GM19099 (cell line): ENCODE data around the gene CERS5.
A peak's percentile ranks its signal among the peaks of the same experiment; 100 is the strongest.

Experiments used
- POLR2A ChIP-seq: IDR thresholded peaks from 3 replicates; pipeline ENCODE4 v1.6.1; 2011; ENCODE audit warnings: low read depth; ENCODE audit not compliant: insufficient read length; ENCODE audit errors: extremely low read depth

The CERS5 gene

DNA sequence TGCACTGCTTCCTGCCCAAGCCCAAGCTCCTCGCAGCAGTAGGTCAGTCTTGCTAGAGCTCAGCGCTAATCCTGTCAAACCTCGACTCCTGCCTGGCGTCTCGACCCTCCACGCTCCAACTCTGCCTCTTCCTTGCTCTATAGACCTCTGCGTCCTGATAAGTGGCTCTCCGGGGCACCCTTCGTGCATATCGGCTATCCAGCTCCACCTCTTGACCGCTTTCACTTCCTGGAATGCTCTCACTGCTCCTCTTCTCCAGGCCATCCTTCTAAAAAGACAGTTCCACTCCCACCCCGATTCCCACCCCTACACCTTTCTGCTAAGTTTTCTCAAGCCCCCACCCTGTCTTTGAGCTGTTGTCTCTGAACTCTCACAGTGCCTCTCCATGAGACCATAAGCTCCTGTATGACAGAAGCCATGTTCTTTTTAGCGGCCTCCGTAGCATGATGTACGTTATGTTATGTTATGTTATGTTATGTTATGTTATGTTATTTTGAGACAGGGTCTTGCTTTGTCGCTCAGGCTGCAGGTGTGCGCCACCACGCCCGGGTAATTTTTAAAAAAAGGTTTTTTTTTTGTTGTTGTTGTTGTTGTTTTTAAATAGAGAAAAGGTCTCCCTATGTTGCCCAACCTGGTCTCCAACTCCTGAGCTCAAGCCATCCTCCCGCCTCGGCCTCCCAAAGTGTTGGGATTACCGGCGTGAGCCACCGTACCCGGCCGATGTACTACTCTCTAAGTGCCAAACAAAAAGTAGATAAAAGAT is 54.5 kb downstream of the CERS5 start:
- TF ChIP-seq POLR2A: no peak

DNA sequence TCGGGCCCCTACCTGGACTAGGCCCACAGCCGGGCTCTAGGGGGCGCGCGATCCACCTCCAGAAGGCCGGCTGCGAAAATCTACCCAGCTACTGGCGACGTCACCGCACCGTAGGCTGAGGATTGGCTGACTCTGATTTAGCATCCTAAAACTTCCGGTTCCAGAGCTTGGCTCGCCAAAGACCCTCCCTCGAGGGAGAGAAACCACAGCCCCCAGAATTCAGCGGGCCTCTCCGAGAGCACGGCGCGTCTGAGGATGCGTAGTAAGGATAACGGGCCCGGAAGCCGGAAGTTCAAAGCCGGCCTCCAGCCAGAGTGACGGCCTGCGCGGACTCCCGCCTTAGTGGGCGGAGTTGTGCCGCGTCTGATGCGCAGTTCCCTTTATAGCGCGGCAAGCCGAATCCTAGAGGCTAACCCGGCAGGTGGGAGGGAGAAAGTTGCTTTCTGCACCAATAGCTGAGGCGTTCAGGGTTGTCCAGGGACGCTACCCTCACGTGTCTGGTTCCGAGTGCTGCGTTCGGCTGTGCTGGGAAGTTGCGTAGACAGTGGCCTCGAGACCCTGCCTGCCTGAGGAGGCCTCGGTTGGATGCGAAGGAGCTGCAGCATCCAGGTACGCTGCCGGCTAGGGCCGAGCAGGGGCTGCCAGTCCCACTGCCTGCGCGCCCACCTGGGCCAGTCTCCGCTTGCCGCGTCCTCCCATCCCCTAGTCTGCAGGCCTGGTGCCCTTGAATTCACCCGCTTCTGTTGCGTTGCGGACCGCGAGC is 55.3 kb downstream of the CERS5 start, which contains the start of gene COX14:
TSS of gene COX14 (plus strand) at position 544 of the 763 bp plus-strand sequence. CDS start 7,808 bp downstream, outside the sequence.
- peak; percentile 94 for TF ChIP-seq POLR2A

DNA sequence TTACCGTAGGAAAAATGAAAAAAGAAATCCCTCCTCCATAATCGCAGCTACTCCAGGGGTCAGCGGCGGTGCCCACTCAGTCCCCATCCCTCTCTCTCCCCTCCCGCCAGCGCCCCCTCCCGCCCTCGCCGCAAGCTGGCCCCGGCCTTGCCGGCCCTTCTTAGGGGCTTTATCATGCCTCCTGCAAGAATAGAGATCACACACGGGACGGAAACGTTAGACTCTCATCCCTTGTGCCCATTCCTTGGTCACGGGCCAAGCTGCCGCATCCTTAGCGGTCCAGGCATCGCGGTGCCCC is 55.8 kb downstream of the CERS5 start:
- TF ChIP-seq POLR2A: no peak

DNA sequence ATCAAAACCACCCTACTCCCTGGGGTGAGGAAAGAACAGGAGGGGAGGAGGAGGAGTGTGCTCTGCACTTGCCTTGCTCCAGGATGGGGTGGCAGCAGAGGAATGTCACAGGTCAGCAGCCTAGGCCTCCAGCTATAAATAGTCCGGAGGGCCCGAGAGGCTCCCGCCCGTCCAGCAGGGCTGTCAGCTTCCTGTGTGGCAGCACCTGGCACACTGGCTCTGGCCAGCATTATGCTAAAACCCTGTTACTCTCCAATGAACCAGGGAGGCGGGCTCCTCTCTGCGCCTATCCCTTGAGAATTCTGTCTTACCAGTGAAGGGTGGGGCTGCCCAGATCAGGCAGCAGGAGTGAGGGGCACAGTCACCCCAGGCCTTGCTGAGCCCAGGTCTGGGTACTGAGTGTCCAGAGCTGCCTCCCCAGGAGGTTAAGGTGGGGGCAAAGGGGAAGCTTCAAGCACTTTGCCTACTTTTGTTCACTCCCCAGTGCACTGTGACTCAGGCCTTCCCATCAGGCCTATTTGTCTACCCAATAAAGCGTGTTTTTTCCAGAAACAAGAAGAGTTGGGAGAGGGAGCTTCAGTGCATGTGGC is 56.3 kb downstream of the CERS5 start:
- peak; percentile 58 for TF ChIP-seq POLR2A

GRCh38 chr12:50110127-50110761 is 56.9 kb downstream of the CERS5 start:
- no peak for TF ChIP-seq POLR2A

DNA sequence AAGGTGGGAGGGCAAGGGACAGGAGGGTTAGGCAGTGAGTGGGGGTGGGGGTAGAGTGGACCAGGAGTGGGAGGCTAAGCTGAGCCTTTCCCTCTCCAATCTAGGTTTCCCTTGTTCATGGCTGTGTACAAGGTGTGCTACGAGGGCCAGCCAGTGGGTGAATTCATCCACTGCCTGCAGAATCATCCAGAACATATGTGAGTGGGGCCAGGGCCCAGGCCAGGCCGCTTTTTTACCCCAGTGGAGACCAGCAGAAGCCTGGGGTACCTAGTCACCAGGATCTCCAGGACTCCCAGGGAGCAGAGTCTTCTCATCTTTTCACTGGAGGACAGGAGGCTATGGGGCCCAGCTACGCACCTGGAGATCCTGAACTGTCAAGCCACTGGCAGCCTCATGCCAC is 57.9 kb downstream of the CERS5 start:
- no peak for TF ChIP-seq POLR2A

DNA sequence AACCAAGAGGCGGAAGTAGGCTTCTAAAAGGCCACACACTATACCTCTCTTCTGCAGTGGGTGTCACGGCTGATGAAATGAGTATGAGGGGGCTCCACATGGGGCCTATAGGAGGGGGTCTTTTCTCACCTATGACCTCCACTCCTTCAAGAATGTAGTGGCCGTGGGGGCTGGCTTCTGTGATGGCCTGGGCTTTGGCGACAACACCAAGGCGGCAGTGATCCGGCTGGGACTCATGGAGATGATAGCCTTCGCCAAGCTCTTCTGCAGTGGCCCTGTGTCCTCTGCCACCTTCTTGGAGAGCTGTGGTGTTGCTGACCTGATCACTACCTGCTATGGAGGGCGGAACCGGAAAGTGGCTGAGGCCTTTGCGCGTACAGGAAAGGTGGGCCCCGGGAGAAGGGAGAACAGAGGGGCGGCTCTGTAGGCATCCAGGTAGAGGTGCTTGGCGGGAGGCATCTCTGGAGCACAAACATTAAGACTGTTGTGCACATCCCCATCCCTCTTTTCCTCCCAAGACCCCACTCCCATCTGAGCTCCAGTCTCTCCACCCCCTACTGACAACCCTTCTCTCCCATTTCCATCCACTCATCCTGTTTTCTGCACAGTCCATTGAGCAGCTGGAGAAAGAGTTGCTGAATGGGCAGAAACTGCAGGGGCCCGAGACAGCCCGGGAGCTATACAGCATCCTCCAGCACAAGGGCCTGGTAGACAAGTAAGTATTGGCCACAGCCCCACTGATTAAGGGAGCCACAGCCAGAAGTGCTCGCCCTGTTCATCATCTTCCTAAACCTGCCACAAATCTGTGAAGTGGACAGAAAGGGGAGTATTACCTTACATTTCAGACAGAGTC is 59.5 kb downstream of the CERS5 start:
- TF ChIP-seq POLR2A: no peak

DNA sequence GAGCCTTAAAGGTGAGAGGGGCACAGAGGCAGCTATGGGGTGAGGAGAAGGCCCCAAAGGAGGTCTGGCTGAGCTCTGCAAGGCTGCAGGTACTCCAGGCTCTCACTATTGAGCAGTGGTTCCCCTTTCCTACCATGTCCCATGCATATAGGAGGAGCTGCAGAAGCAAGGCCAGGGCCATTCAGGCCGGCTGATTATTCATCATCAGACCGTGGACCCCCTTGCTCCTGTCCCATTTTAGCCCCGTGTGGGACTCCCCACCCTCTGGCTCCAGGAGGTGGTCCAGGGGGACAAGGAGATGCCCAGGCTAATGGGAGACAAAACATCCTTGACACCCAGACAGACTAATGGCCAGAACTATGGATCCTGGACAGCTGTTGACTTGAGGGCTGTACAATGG is 60.3 kb downstream of the CERS5 start:
- TF ChIP-seq POLR2A: no peak

- no peak for TF ChIP-seq POLR2A
Measured at GRCh38 chr12:50105913-50106450, 61.2 kb downstream of the CERS5 start.

- no peak for TF ChIP-seq POLR2A
Measured at GRCh38 chr12:50104417-50105366, 62.5 kb downstream of the CERS5 start.

DNA sequence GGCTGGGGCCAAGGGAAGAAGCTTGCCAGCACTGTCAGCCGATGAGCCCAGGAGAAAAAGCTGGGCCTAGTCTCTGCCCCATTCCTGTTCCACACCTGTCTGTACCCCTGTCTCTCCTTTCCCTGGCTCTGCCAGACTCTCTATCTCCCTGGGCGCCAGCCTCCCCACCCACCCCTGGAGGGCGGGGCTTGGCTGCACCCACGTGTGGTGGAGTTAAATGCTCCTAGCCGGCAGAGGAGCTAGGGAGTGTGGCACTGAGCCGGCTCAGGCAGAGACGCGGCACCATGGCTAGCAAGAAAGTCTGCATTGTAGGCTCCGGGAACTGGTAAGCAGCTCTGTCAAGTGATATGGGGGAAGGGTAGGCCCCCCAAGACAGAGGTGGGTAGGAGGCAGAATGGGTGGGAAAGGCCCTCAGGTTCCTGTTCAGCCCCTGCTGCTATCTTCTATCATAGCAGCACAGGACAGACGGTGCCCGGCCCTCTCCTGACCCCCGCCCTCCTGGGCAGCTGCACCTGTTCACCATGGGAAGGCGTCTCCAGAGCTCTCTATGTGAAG is 63.3 kb downstream of the CERS5 start, which contains the start of gene GPD1:
TSS of gene GPD1 (plus strand) at position 242 of the 555 bp plus-strand sequence. CDS start at position 285, 43 bp downstream.
- no peak for TF ChIP-seq POLR2A

DNA sequence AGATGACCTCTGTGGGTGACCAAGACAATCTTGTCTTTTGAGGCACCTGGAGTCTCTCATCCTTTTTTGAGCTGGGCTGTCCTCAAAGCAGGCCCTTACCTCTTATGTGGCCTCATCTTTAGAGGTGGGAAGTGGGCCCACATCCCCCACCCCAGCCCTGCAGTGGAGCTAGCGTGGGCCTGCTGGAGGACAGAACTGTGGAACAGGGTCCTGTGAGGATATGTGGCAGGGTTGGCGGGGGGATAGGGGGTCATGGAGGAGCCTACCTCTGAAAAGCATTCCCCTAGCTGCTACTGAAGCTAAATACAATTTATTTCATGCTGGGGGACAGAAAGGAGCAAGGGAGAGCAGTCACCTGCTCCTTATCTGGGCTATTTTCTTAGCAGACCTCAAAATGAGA is 63.8 kb downstream of the CERS5 start:
- TF ChIP-seq POLR2A: no peak
